GM21515 (cell line): ENCODE results near the gene DYNAP.

ENCODE experiments used
- ATAC-seq: cut with Tn5 transposase; IDR thresholded peaks from one replicate; pipeline ENCODE4 v1.9.1; 2021; ENCODE audit not compliant: unreplicated experiment

DYNAP gene

DNA sequence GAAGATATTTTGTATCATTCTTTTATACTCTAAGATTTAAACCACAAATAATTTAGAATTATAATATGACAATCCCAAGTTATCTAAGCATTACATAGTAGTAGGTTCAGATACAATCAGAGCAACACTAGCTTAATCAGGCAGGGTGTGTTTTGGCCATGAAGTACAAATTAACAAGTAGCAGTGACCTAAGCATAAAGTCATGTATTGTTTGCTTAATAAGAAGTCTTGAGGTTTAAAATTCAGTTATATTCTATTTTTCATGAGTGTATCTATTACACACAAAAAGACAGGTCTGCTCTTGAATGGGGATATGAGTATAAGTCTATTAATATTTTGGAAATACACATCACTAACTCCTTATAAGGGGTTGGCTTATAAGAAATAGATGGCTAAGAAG is 39.9 kb downstream of the DYNAP start:
- no peak for ATAC-seq

GRCh38 chr18:54636217-54636616 is 45.2 kb downstream of the DYNAP start:
- ATAC-seq = no peak

DNA sequence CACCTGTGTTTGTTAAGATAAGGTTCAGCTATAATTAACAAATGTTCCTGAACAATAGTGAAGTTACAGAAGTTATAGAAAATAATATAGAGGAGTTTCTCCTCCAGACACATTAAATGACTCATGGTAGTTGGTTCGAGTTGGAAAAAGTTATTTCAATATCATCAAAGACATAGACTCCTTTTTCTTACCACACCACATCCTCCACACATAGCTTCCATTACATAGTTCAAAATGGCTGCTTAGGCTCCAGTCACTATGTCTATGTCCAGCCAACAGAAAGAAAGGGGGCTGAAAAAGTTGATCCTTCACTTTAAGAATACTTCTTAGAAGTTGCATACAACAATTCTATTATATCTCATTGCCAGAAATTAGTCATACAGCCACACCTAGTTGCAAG is 50.7 kb downstream of the DYNAP start:
- ATAC-seq = no peak

GRCh38 chr18:54647176-54647575 is 56.1 kb downstream of the DYNAP start:
- ATAC-seq = no peak
